Hypothalamus (tissue), 51 donors: ENCODE measurements around the gene LEMD1.
"Not testable (repeated sequence)": the region's sequence is repeated elsewhere in the genome, so short reads cannot be mapped to it uniquely, and the experiment has no call there.

Experiments used
- DNase-seq, 51 donors: peaks; one replicate each; lab custom pipeline; 2025; lab: John Stamatoyannopoulos, UW

Gene LEMD1

GRCh38 chr1:205432116-205432515 lies 10.3 kb upstream of the LEMD1 start:
- DNase-seq: no peak

GRCh38 chr1:205430696-205431305 lies 8.9 kb upstream of the LEMD1 start:
- DNase-seq: peak in 34 of 51 donors; percentile 8 to 78 (median 46)

GRCh38 chr1:205429762-205430695 lies 8.2 kb upstream of the LEMD1 start:
- DNase-seq: peak in 1 of 51 donors; percentile 59

GRCh38 chr1:205424901-205425600 lies 3.2 kb upstream of the LEMD1 start:
- DNase-seq: no peak

- DNase-seq: no peak
Observed at GRCh38 chr1:205423814-205424399, 2.1 kb upstream of the LEMD1 start.

- no peak for DNase-seq
Observed at GRCh38 chr1:205422993-205423642, 1.3 kb upstream of the LEMD1 start.

GRCh38 chr1:205420938-205421337 lies 918 bp downstream of the LEMD1 start:
- no peak for DNase-seq

- no peak for DNase-seq
Observed at GRCh38 chr1:205417870-205418635, 3.8 kb downstream of the LEMD1 start.

GRCh38 chr1:205416322-205416721 lies 5.5 kb downstream of the LEMD1 start:
- no peak for DNase-seq

- no peak for DNase-seq
Observed at GRCh38 chr1:205410581-205411298, 11.1 kb downstream of the LEMD1 start.

- DNase-seq: no peak
Observed at GRCh38 chr1:205407970-205408369, 13.9 kb downstream of the LEMD1 start.

GRCh38 chr1:205406252-205406651 lies 15.6 kb downstream of the LEMD1 start:
- not testable (repeated sequence) for DNase-seq

- not testable (repeated sequence) for DNase-seq
Observed at GRCh38 chr1:205404484-205404883, 17.4 kb downstream of the LEMD1 start.

- no peak for DNase-seq
Observed at GRCh38 chr1:205398586-205398985, 23.3 kb downstream of the LEMD1 start.

GRCh38 chr1:205396967-205397616 lies 24.8 kb downstream of the LEMD1 start:
- DNase-seq: peak in 6 of 51 donors; percentile 8 to 32 (median 18)

GRCh38 chr1:205395616-205396015 lies 26.2 kb downstream of the LEMD1 start:
- DNase-seq: no peak

GRCh38 chr1:205392650-205393049 lies 29.2 kb downstream of the LEMD1 start:
- no peak for DNase-seq

- no peak for DNase-seq
Observed at GRCh38 chr1:205391386-205391785, 30.5 kb downstream of the LEMD1 start.
